HUES64 (cell line): ENCODE data around the gene ZFP92.

Experiments
- H3K27ac ChIP-seq: 2 replicates; pipeline ENCODE4 v1.7.0; 2013; ENCODE audit warnings: low read depth, low read length, inconsistent platforms
- H3K27me3 ChIP-seq: 2 replicates; pipeline ENCODE4 v1.6.1; 2013; ENCODE audit warnings: mild to moderate bottlenecking, low read length; ENCODE audit not compliant: insufficient read depth
- H3K36me3 ChIP-seq: 2 replicates; pipeline ENCODE4 v1.6.1; 2013; ENCODE audit warnings: mild to moderate bottlenecking, low read length; ENCODE audit not compliant: insufficient read depth
- H3K4me1 ChIP-seq: 2 replicates; pipeline ENCODE4 v1.6.1; 2013; ENCODE audit warnings: mild to moderate bottlenecking, low read length, moderate library complexity; ENCODE audit not compliant: insufficient read depth
- H3K4me3 ChIP-seq: 2 replicates; pipeline ENCODE4 v1.5.1; 2013; ENCODE audit warnings: mild to moderate bottlenecking, low read length, moderate library complexity
- H3K9ac ChIP-seq: 2 replicates; pipeline ENCODE4 v1.6.1; 2013; ENCODE audit warnings: mild to moderate bottlenecking, low read depth, low read length
- H3K9me3 ChIP-seq: 2 replicates; pipeline ENCODE4 v1.6.1; 2013; ENCODE audit warnings: low read depth, low read length; ENCODE audit not compliant: insufficient read depth
- WGBS: fragments of 150-250, 120-280 bp; methylation state at CpG from one replicate; pipeline ENCODE4 v1.1.7; 2013; ENCODE audit warnings: missing lambda C conversion rate; 5-methylcytosine and 5-hydroxymethylcytosine counted together

ZFP92 gene

DNA sequence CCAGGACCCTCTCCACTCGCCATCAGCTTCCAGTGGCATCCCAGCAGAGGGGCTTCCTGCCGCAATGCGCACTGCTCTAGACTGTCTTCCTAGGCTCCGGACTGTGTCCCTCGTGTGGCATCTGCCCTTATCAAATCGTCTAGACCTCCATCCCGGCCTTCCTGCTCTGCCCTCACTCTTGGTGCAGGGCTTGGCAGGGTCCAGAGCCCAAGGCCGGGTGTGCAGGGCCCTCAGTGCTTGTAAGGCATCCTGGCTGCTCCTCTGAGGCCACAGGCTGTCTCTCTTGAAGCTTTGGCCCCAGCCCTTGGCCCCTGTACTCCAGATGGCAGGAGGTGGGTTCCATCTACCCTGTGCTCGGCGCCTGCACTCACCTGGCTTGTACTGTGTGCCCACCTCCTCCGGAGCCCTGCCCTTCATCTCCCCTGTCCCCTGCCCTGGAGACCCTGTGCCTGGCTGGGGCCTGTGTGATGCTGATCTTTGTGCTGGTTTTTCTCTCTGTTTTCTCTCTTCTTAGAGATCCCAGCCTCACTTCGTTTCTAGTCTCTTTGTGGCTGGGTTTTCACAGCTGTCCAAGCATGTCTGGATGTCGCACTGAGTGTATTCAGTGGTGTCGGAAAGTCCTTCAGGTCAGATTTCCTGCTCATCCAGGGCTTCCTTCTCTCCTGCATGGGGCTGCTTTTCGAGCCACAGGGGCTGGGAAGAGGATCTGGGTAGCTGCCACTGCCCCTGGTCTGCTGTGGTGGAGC lies 38.3 kb downstream of the ZFP92 start:
- H3K4me3 ChIP-seq: no peak overlapping the region
- no peaks in the 10 kb centered on the region for H3K9me3 ChIP-seq
- 0 out of 2 replicates have a peak, but pooled peaks cover 6% of the 10 kb centered on the region for H3K36me3 ChIP-seq
- H3K4me1 ChIP-seq: no peaks in the 10 kb centered on the region
- no peaks in the 10 kb centered on the region for H3K27me3 ChIP-seq
- no peak overlapping the region for H3K27ac ChIP-seq
- no peak overlapping the region for H3K9ac ChIP-seq
- WGBS: 93% methylated on average over 15 of the region's 15 CpGs

DNA sequence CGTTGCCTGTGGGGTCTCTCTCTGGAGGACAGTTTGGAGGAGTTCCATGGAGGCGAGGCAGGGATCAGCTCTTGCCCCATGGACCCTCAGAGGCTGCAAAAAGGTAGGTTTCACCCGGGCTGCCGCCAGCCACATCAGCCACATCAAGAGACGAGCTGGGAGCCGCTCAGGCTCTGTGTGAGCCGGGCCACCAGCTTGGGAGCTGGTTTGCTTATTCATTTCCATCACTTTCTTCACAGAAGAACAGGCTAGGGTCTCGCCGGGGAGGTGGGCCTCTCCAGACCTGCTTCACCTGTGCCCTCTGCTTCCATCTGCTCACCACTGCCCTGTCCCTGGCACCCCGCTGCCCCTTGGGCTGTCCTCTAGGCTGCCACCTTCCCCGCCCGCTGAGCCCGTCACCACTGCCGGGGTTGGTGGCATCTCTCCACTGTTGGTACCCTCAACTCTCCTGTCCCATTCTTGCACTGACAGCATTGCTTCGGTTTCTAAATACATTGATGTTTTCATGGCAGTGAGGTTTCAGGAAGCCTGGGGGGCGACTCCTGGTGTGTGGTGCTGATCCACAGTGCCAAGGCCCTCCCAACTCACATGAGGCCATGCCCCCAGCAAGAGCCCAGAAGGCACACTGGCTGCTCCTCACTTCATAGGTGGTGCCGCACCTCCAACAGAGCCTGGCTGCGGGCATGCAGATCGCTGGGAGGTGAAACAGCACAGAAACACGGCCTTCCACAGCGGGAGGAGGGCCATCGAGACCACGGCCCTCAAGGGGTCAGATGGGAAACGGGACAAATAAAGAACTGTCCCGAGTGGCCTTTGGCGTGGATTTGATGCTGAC lies 39.1 kb downstream of the ZFP92 start:
- no peak overlapping the region for H3K27ac ChIP-seq
- H3K36me3 ChIP-seq: 0 out of 2 replicates have a peak, but pooled peaks cover 10% of the 10 kb centered on the region
- H3K27me3 ChIP-seq: no peaks in the 10 kb centered on the region
- no peak overlapping the region for H3K9ac ChIP-seq
- H3K9me3 ChIP-seq: no peaks in the 10 kb centered on the region
- 96% methylated on average over 26 of the region's 26 CpGs for WGBS
- no peak overlapping the region for H3K4me3 ChIP-seq
- H3K4me1 ChIP-seq: no peaks in the 10 kb centered on the region

DNA sequence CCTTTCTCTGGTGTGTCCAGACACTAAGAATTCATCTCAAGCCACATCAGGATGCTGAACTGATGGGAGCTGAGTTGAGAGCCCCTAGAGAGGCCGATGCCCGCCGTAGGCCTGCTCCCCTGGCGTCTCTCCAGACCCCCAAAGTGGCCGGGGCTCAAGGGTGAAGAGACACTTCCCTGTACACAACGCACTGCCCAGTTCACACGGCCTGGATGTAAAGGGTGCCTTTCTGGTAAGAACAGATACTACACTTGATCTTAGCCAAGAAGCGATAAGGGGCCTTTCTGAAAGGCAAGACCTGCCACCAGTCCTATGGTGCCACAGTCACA lies 39.6 kb downstream of the ZFP92 start:
- WGBS: 95% methylated on average over 8 of the region's 8 CpGs

DNA sequence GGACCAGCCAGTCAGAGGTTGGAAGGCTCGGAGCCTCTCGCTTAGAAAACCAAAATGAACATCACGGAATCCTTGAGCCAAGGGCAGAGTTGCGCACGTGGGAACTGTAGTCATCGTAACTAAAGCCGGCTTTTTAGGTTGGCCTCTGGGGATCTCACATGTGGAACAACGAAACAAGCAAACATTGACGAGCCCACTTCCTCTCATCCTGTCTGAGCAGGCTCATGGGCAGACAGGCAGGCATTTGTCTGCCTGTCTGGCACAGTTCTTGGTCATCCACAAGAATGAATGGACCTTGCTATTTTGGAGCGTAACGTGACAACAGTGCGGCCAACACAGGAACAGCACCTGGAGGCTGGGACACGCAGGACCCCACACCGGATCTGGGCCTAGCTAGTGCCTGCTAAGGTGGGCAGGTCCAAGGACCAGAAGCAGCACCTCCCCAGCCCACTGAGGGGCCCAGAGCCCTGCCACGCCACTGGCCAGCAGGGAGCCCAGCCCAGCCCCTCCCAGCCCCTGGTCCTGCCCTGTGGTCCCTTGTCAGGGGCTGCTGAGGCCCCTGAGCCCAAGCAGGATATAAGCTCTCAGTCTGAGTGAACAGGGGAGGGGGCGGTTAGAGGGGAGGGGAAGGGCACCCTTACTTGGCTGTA lies 43.8 kb downstream of the ZFP92 start:
- Histone ChIP-seq H3K9me3 (no peaks in the 10 kb centered on the region), H3K27ac (no peak overlapping the region), H3K4me1 (no peaks in the 10 kb centered on the region), H3K36me3 (peaks cover 13% of the 10 kb centered on the region; the same call in 1 of the 2 replicates), H3K9ac (no peak overlapping the region), H3K27me3 (no peaks in the 10 kb centered on the region), H3K4me3 (no peak overlapping the region)
- WGBS: 91% methylated on average over 16 of the region's 16 CpGs

More for the DNA sequence above, 39.6 kb downstream of the ZFP92 start:
- Histone ChIP-seq H3K4me3 (no peak overlapping the region), H3K9me3 (no peaks in the 10 kb centered on the region), H3K36me3 (0 out of 2 replicates have a peak, but pooled peaks cover 10% of the 10 kb centered on the region), H3K9ac (no peak overlapping the region), H3K27ac (no peak overlapping the region), H3K27me3 (no peaks in the 10 kb centered on the region), H3K4me1 (no peaks in the 10 kb centered on the region)

DNA sequence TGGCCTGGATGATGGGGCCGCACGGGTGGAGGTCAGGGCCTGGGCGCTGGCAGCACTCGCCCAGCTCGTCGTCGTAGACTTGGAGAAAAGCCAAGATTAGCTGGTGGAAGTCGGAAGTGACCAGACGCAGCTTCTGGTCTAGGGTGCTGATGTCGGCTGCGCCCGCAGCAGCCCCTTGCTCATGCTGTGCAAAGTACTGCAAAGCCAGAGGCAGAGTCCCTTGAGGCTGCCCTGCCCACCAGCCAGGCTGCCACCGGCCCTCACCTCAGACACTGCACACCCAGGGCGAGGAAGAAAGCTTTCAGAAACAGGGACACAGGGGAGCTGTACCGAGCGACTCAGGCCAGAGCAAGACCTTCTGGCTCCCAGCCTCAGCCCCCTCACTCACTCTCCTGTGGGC lies 44.3 kb downstream of the ZFP92 start:
- WGBS: 93% methylated on average over 16 of the region's 16 CpGs
- Histone ChIP-seq H3K27me3 (no peaks in the 10 kb centered on the region), H3K36me3 (peaks cover 14% of the 10 kb centered on the region; the same call in 1 of the 2 replicates), H3K4me3 (no peak overlapping the region), H3K9ac (no peak overlapping the region), H3K27ac (no peak overlapping the region), H3K4me1 (no peaks in the 10 kb centered on the region), H3K9me3 (no peaks in the 10 kb centered on the region)

DNA sequence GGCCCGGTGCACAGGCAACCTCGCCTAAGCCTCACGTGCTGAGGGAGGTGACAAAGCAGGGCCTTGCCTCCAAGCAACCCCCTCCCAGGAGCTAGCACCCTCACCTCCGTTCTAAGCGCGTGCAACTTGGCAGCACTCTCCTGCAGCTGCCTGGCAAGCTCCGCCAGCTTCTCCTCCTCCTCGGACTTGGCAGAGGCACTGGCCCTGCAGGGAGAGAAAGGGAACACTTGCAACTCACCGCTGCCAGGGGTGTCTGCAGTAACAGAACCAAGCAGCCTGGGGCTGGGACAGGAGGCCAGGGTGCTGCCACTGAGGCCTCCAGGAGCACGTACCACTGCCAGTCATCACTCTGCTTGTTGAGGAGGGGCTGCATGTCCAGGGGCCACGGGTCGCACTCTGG lies 44.9 kb downstream of the ZFP92 start:
- no peak overlapping the region for H3K4me3 ChIP-seq
- 96% methylated on average over 12 of the region's 12 CpGs for WGBS
- no peaks in the 10 kb centered on the region for H3K4me1 ChIP-seq
- H3K27ac ChIP-seq: no peak overlapping the region
- no peak overlapping the region for H3K9ac ChIP-seq
- no peaks in the 10 kb centered on the region for H3K9me3 ChIP-seq
- no peaks in the 10 kb centered on the region for H3K27me3 ChIP-seq
- peaks cover 18% of the 10 kb centered on the region; the same call in 1 of the 2 replicates for H3K36me3 ChIP-seq

DNA sequence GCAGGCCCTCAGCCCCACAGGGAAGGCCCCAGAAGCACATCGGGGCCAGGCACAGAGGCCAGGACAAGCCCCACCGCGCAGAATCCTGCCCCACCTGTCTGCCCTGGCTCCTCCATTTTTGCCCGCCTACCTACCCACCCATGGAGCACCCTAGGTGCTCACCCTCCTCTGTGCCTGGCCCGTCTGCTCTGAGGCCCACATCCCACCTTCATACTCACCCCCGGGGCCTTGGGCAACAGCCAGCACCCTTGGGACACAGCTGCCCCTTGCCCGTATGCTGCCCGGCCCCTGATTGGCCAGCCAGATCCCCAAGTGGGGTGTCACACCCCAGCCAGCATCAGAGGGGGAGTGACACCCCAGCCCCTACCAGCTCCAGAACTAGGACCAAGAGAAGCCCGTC lies 45.4 kb downstream of the ZFP92 start:
- H3K9me3 ChIP-seq: no peaks in the 10 kb centered on the region
- H3K27me3 ChIP-seq: no peaks in the 10 kb centered on the region
- no peak overlapping the region for H3K4me3 ChIP-seq
- 95% methylated on average over 9 of the region's 9 CpGs for WGBS
- H3K36me3 ChIP-seq: peaks cover 15% of the 10 kb centered on the region; the same call in 1 of the 2 replicates
- no peak overlapping the region for H3K27ac ChIP-seq
- H3K9ac ChIP-seq: no peak overlapping the region
- H3K4me1 ChIP-seq: no peaks in the 10 kb centered on the region

DNA sequence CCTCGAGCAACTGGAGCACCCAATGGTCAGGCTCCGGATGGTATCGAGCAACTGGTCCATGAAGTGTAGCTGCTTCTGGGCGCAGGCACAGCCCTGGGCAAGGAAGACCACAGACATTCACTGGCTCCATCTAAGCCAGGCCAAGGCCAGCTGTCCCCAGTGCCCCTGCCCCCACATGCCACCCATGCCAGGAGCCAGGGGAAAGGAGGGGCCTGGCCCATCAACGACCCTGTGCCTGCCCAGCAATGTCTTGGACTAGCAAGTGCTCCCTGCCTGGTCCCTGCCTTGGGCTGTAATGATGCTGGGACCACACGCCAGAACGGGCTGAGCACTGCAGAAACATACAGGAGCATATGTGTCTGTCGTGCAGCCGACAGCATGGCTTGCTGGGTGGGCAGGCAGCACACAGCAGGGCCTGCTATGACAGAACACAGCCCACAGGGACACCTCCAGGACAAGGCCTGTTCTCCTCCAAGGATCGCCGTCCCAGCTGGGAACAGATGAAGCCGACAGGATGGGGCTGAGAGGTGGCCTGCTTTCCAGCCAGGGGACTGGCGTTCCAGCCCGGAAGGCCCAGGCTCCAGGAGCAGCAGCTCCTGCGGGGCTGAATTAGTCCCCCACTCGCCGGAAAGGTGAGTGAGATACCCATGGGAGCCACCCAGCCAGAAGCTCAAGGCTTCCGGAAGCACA lies 46.0 kb downstream of the ZFP92 start:
- 96% methylated on average over 18 of the region's 18 CpGs for WGBS
- Histone ChIP-seq H3K9ac (no peak overlapping the region), H3K4me1 (no peaks in the 10 kb centered on the region), H3K9me3 (no peaks in the 10 kb centered on the region), H3K27me3 (no peaks in the 10 kb centered on the region), H3K27ac (no peak overlapping the region), H3K4me3 (no peak overlapping the region), H3K36me3 (peaks cover 14% of the 10 kb centered on the region; the same call in 1 of the 2 replicates)

DNA sequence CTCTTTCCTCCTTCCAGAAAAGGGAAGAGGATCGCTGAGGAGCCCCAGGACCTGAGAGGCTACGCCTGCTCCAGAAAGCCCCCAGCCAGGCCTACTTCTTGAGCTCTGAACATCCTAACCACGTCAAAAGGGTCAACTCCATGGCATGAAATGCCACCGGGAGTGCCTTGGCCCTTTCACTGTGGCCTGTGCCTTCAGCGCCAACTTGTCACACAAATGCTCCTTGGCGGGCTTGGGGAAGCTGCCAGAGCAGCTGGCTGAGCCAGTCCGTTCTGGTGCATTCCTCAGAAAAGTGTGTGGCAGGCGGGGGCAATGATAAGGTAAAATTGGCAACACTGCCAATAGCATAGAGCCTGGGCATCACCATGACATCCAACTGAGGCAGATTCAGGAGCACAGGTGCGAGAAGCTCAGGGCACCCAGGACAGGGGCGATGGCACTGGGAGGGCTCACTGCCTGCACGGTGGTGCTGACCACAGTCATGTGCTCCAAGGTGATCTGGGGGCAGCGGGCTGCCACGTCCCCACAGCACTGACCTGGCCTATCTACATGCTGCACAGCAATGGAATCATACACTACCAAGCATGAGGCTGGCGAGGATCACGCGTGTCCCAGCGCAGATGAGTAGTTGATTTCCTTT lies 46.7 kb downstream of the ZFP92 start:
- H3K4me3 ChIP-seq: no peak overlapping the region
- H3K9ac ChIP-seq: no peak overlapping the region
- H3K27ac ChIP-seq: no peak overlapping the region
- H3K4me1 ChIP-seq: no peaks in the 10 kb centered on the region
- no peaks in the 10 kb centered on the region for H3K27me3 ChIP-seq
- no peaks in the 10 kb centered on the region for H3K9me3 ChIP-seq
- H3K36me3 ChIP-seq: peaks cover 14% of the 10 kb centered on the region; the same call in 1 of the 2 replicates
- 95% methylated on average over 13 of the region's 17 CpGs for WGBS

DNA sequence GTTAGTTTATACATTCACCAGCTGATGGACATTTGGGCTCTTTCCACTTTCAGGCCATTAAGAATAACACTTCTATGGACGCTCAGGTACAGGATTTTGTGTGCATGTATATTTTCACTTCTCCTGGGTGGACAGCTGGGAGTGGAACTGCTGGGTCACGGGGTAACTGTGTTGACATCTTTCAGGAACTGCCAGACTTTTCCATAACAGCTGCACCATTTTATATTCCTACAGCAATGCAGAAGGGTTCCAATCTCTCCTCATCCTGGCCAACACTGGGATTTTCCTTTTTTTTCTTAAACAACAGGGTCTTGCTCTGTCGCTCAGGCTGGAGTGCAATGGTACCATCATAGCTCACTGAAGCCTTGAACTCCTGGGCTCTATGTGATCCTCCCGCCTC lies 47.2 kb downstream of the ZFP92 start:
- H3K9me3 ChIP-seq: no peaks in the 10 kb centered on the region
- no peak overlapping the region for H3K9ac ChIP-seq
- 96% methylated on average over 3 of the region's 4 CpGs for WGBS
- no peak overlapping the region for H3K27ac ChIP-seq
- no peak overlapping the region for H3K4me3 ChIP-seq
- H3K27me3 ChIP-seq: no peaks in the 10 kb centered on the region
- H3K4me1 ChIP-seq: no peaks in the 10 kb centered on the region
- peaks cover 14% of the 10 kb centered on the region; the same call in 1 of the 2 replicates for H3K36me3 ChIP-seq
